HepG2 (cell line): ENCODE results near the gene KHNYN.

ENCODE experiments used
- BRD4 ChIP-seq: sonication (generic); formaldehyde crosslinking; IDR thresholded peaks from 2 replicates; pipeline ENCODE4 v1.4.0; 2020; ENCODE audit warnings: missing genetic modification reagents
- CTCF ChIP-seq: sonication (generic); formaldehyde crosslinking; IDR thresholded peaks from 2 replicates; pipeline ENCODE4 v1.5.0; 2020; ENCODE audit warnings: mild to moderate bottlenecking, missing genetic modification reagents, moderate library complexity
- ETS1 ChIP-seq: sonication (generic); formaldehyde crosslinking; IDR thresholded peaks from 2 replicates; pipeline ENCODE4 v1.4.0; 2020; ENCODE audit warnings: missing genetic modification reagents
- KLF13 ChIP-seq: sonication (generic); formaldehyde crosslinking; IDR thresholded peaks from 2 replicates; pipeline ENCODE4 v1.4.0; 2020; ENCODE audit warnings: mild to moderate bottlenecking, missing genetic modification reagents
- MED13 ChIP-seq: sonication (generic); formaldehyde crosslinking; IDR thresholded peaks from 2 replicates; pipeline ENCODE4 v1.5.0; 2020; ENCODE audit warnings: missing genetic modification reagents
- MED8 ChIP-seq: sonication (generic); formaldehyde crosslinking; IDR thresholded peaks from 2 replicates; pipeline ENCODE4 v1.8.1; 2023; ENCODE audit warnings: mild to moderate bottlenecking, missing genetic modification reagents; ENCODE audit not compliant: insufficient replicate concordance
- NKX3-1 ChIP-seq: sonication (generic); formaldehyde crosslinking; IDR thresholded peaks from 2 replicates; pipeline ENCODE4 v1.5.0; 2020; ENCODE audit warnings: missing genetic modification reagents
- PHF8 ChIP-seq: sonication (generic); formaldehyde crosslinking; IDR thresholded peaks from 2 replicates; pipeline ENCODE4 v1.5.0; 2020; ENCODE audit warnings: missing genetic modification reagents
- POLR2A ChIP-seq, 2 experiments: IDR thresholded peaks; 2 replicates each; pipeline ENCODE4 v1.6.1; 2011; ENCODE audit warnings: low read depth in 2 of 2, low read length in 2 of 2, mild to moderate bottlenecking in 1 of 2, moderate library complexity in 1 of 2; ENCODE audit not compliant: insufficient read depth in 1 of 2
- POLR2AphosphoS5 ChIP-seq: IDR thresholded peaks from 2 replicates; pipeline ENCODE4 v1.6.1; 2012; ENCODE audit warnings: low read depth, low read length
- ZHX1 ChIP-seq: sonication (generic); formaldehyde crosslinking; IDR thresholded peaks from 2 replicates; pipeline ENCODE4 v1.8.1; 2022; ENCODE audit warnings: low read depth, mild to moderate bottlenecking, missing genetic modification reagents
- ZMYM4 ChIP-seq: sonication (generic); formaldehyde crosslinking; IDR thresholded peaks from 2 replicates; pipeline ENCODE4 v1.8.1; 2023; ENCODE audit warnings: mild to moderate bottlenecking, missing genetic modification reagents

- TF ChIP-seq POLR2A (IDR thresholded peaks at IDR 0.05; ENCODE audit: insufficient read depth in 1 of 2, low read depth in 2 of 2, low read length in 2 of 2) (no peak), PHF8 (CRISPR knock-in tag) (no peak), MED8 (CRISPR knock-in tag) (no peak), POLR2AphosphoS5 (no peak), ZHX1 (CRISPR knock-in tag) (no peak), CTCF (0 out of 2 replicates have a peak, but pooled peaks have one; percentile 11), MED13 (no peak), ZMYM4 (CRISPR knock-in tag) (peak; percentile 24; the same call in 1 of the 2 replicates), KLF13 (CRISPR knock-in tag) (no peak), NKX3-1 (CRISPR knock-in tag) (no peak), BRD4 (no peak), ETS1 (no peak)
Measured at GRCh38 chr14:24392325-24393091, 37.2 kb upstream of the KHNYN start.
